ENCODE results near the gene PAFAH2. TPM values are rescaled to one million over a fixed set of nuclear protein-coding genes. Genes with fewer than 3 reads are reported as not detected.

Gene PAFAH2
- total RNA-seq, 2 experiments from 2014 or later, result 7.4 to 8.0 TPM

DNA sequence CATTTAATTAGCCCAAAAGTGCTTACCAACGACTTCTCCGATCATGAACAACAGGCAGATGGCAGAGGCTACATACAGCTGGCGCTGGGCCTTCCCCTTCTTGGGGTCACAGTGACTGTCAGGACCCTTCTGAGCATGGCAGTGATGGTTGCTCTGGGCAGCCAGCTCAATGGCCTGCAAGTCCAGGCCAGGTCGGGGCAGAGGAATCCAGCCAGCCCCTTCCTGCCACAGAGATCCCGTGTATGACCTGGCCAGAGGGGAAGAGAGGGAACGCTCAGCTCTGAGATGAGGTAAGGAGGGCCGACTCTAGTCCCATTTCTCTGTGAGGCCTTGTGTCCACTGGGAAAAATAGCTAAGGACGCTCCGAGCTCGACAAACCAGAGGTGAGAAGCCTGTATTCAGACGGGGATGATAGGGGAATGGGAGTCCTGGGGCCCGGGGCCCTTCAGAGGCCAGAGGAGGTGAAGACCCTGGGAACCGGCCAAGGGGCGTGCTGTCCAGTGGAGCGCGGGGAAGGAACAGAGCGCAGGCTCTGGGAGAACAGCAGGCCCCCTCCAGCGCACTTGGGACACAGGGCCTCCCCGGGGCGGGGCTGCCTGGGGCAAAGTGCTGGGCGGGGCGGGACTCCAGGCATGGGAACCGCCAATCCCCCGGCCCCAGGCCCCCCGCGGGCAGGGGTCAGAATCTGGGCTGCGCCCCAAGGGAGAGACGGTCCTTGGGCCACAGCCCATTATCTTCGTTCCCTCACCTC is 47.3 kb upstream of the PAFAH2 start:
- Mint-ChIP-seq H3K27ac (no peak overlapping the region), H3K4me1 (ENCODE audit: low read depth) (peaks cover 2% of the 10 kb centered on the region), H3K27me3 (peaks cover 52% of the 10 kb centered on the region), H3K4me3 (no peak overlapping the region), H3K36me3 (ENCODE audit: low read depth) (no peaks in the 10 kb centered on the region), H3K9me3 (no peaks in the 10 kb centered on the region)
- intact Hi-C loops (cut with micrococcal nuclease), result no loop called here
- ChIA-PET CTCF (interaction anchor here (1.6 to 5.0 kb wide), 2 partner anchors 9 to 10 kb away, joined by 4 to 31 read pairs; no protein-coding TSS in a partner anchor), POLR2A (no interaction called here)
- TF ChIP-seq, protein P1, sequence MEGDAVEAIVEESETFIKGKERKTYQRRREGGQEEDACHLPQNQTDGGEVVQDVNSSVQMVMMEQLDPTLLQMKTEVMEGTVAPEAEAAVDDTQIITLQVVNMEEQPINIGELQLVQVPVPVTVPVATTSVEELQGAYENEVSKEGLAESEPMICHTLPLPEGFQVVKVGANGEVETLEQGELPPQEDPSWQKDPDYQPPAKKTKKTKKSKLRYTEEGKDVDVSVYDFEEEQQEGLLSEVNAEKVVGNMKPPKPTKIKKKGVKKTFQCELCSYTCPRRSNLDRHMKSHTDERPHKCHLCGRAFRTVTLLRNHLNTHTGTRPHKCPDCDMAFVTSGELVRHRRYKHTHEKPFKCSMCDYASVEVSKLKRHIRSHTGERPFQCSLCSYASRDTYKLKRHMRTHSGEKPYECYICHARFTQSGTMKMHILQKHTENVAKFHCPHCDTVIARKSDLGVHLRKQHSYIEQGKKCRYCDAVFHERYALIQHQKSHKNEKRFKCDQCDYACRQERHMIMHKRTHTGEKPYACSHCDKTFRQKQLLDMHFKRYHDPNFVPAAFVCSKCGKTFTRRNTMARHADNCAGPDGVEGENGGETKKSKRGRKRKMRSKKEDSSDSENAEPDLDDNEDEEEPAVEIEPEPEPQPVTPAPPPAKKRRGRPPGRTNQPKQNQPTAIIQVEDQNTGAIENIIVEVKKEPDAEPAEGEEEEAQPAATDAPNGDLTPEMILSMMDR (IDR thresholded peaks at IDR 0.05), result no peak
- DNase-seq, result no peak
- no peak for ATAC-seq

DNA sequence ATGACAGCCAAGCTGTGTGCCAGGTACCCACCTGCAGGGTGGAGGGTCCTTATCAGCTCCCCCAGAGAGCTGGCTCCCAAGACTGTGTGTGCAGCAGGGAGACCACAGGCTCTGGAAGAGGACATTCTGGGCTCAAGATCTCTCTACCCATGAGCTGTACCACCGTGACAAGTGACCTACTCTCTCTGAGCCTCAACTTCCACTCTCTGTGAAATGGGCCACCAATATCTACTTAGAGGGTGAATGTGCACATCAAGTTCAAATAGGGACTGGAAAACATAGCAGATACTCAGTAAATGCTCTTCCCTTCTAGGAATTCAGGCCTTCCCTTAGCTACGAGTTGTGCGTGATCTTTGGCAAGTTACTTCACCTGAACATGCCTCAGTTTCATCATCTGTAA is 46.6 kb upstream of the PAFAH2 start:
- CTCF ChIA-PET, result interaction anchor here (1.4 to 5.0 kb wide), 2 partner anchors 10 to 149 kb away, joined by 3 to 31 read pairs; no protein-coding TSS in a partner anchor
- POLR2A ChIA-PET, result no interaction called here
- intact Hi-C loops (cut with micrococcal nuclease), result no loop called here
- H3K36me3 Mint-ChIP-seq (ENCODE audit: low read depth), result no peaks in the 10 kb centered on the region
- no peak for DNase-seq
- ATAC-seq, result no peak
- TF ChIP-seq, protein P1 (IDR thresholded peaks at IDR 0.05), result no peak
- H3K4me3 Mint-ChIP-seq, result no peak overlapping the region
- peaks cover 47% of the 10 kb centered on the region for H3K27me3 Mint-ChIP-seq
- no peak overlapping the region for H3K27ac Mint-ChIP-seq
- no peaks in the 10 kb centered on the region for H3K9me3 Mint-ChIP-seq
- H3K4me1 Mint-ChIP-seq (ENCODE audit: low read depth), result peaks cover 2% of the 10 kb centered on the region

DNA sequence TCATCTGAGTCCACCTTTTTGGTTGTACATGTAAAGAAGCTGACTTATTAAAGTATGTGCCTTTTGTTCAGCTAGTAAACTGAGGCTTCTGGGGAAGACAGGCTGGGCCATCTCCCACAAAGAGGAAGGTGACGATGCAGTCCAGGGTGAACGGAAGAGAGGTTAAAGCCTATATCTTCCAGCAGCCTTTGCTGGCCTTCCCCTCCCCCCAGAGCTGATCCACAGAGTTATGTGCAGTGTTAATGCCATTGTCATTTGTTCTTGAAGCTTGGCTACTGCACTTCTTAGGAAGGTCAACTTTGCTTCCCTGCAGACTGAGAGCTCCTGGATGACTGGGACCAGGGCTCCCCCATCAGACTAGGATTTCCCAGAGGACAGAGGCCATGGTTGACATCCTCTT is 45.9 kb upstream of the PAFAH2 start:
- no peak for DNase-seq
- Mint-ChIP-seq H3K36me3 (ENCODE audit: low read depth) (no peaks in the 10 kb centered on the region), H3K27me3 (peaks cover 46% of the 10 kb centered on the region), H3K27ac (no peak overlapping the region), H3K9me3 (no peaks in the 10 kb centered on the region), H3K4me3 (no peak overlapping the region), H3K4me1 (ENCODE audit: low read depth) (peaks cover 2% of the 10 kb centered on the region)
- TF ChIP-seq, protein P1 (IDR thresholded peaks at IDR 0.05), result no peak
- ChIA-PET POLR2A (no interaction called here), CTCF (interaction anchor here (1.3 to 5.0 kb wide), 4 partner anchors 9 to 148 kb away, joined by 3 to 31 read pairs (median 7); no protein-coding TSS in a partner anchor)
- intact Hi-C loops (cut with micrococcal nuclease), result no loop called here
- no peak for ATAC-seq

DNA sequence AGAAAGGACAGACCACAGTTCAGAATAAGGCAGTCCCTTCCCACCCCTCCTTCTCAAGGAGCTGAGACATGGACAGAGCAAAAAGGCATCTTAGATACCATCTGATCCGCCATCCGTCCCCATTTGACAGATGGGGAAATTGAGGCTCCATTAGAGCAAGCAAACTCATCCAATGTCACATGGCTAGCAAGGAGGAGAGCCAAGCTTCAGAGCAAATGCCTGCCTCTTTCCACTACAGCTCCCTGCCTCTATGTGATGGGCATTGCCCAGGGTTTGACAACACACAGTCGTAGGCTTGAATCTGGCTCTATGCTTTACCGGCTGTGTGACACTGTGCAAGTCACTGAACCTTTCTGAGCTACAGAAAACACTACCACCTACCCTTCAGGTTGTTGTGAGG is 44.1 kb upstream of the PAFAH2 start:
- H3K36me3 Mint-ChIP-seq (ENCODE audit: low read depth), result no peaks in the 10 kb centered on the region
- intact Hi-C loops (cut with micrococcal nuclease), result no loop called here
- no peak overlapping the region for H3K27ac Mint-ChIP-seq
- CTCF ChIA-PET, result interaction anchor here (0.9 to 3.4 kb wide), 5 partner anchors 9 to 103 kb away, joined by 3 to 10 read pairs (median 3); no protein-coding TSS in a partner anchor
- POLR2A ChIA-PET, result interaction anchor here (1.0 to 1.3 kb wide), 2 partner anchors 18 to 24 kb away, joined by 3 read pairs; no protein-coding TSS in a partner anchor
- no peak for DNase-seq
- H3K27me3 Mint-ChIP-seq, result peaks cover 31% of the 10 kb centered on the region
- TF ChIP-seq, protein P1 (IDR thresholded peaks at IDR 0.05), result no peak
- H3K4me1 Mint-ChIP-seq (ENCODE audit: low read depth), result peaks cover 2% of the 10 kb centered on the region
- no peak overlapping the region for H3K4me3 Mint-ChIP-seq
- no peak for ATAC-seq
- H3K9me3 Mint-ChIP-seq, result no peaks in the 10 kb centered on the region

DNA sequence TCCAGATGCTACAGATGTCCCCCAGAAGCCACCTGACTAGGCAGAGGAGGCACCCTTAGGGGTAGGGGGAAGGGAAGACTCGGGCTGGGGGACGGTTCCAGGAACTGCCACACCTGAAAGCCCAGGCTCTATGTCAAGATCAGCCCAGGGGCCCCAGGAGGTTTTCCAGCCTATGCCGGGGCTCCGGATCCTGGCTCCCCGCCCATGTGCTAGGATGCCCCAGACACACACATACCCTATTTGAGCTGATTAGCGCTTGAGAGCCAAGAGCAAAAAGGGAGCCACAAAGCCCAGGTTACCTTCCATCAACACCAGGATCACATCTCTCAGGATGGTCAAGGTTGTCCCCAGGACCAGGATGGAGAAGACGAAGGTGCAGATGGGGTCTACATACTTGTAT is 43.5 kb upstream of the PAFAH2 start:
- no peaks in the 10 kb centered on the region for H3K9me3 Mint-ChIP-seq
- peaks cover 5% of the 10 kb centered on the region for H3K4me1 Mint-ChIP-seq (ENCODE audit: low read depth)
- no peak overlapping the region for H3K4me3 Mint-ChIP-seq
- no peaks in the 10 kb centered on the region for H3K36me3 Mint-ChIP-seq (ENCODE audit: low read depth)
- H3K27me3 Mint-ChIP-seq, result peaks cover 26% of the 10 kb centered on the region
- H3K27ac Mint-ChIP-seq, result no peak overlapping the region
- DNase-seq, result no peak
- intact Hi-C loops (cut with micrococcal nuclease), result no loop called here
- ChIA-PET CTCF (interaction anchor here (0.7 to 3.4 kb wide), 4 partner anchors 9 to 103 kb away, joined by 3 to 10 read pairs (median 4); no protein-coding TSS in a partner anchor), POLR2A (interaction anchor here (1.0 to 1.3 kb wide), 3 partner anchors 14 to 25 kb away, joined by 3 read pairs; no protein-coding TSS in a partner anchor)
- TF ChIP-seq, protein P1 (IDR thresholded peaks at IDR 0.05), result no peak
- ATAC-seq, result no peak
